ENCODE results near the gene TUBA4A.

The TUBA4A gene

GRCh38 chr2:219294356-219295351, 40.9 kb upstream of the TUBA4A start:
- H3K27me3 ChIP-seq (ENCODE audit: control insufficient read depth in 5 of 5, insufficient read depth in 4 of 5, low read length in 5 of 5), result peaks cover 0 to 10% (median 7%) of the 10 kb centered on the region in 5 donors
- no peaks in the 10 kb centered on the region for H3K9me3 ChIP-seq (ENCODE audit: control insufficient read depth in 5 of 5, low read length in 5 of 5)
- H3K27ac ChIP-seq (ENCODE audit: low read depth, low read length), result peak overlapping the region; percentile 60
- H3K4me3 ChIP-seq (ENCODE audit: low read depth in 1 of 5, low read length in 5 of 5), result peak overlapping the region; percentile 33 to 74 (median 64)
- H3K36me3 ChIP-seq (ENCODE audit: control insufficient read depth in 5 of 5, insufficient read depth in 5 of 5, low read length in 5 of 5), result no peaks in the 10 kb centered on the region
- peak overlapping the region; percentile 56 to 91 (median 76) for H3K9ac ChIP-seq (ENCODE audit: low read length in 5 of 5)
- H3K4me1 ChIP-seq (ENCODE audit: control insufficient read depth in 5 of 5, insufficient read depth in 5 of 5, low read length in 5 of 5), result peaks cover 0 to 30% (median 23%) of the 10 kb centered on the region in 5 donors

DNA sequence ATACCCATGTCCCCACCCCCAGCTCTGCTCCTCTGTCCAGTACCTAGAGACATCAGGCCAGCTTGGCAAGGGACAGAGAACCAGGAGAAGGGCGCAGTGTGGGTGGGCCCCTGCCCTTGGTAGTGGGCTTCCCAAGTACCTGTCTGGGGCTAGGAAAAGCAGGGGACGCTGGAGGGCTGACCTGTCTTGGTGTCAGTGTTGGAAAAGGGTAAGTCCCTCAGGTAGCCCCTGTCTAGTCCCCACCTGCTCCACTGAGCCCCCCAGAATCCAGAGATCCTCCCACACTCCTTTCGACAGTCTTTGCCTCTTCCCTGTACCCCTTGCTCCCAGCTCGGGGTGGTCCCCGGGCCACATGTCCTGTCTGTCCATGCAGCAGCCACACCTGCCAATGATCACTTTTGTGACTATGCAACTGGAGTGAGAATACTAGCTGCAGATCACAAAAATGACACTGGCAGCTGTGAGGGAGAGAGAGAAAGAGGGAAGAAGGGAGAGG, 40.1 kb upstream of the TUBA4A start:
- H3K27me3 ChIP-seq (ENCODE audit: control insufficient read depth in 5 of 5, insufficient read depth in 4 of 5, low read length in 5 of 5), result peaks cover 0 to 4% (median 0%) of the 10 kb centered on the region in 5 donors
- H3K36me3 ChIP-seq (ENCODE audit: control insufficient read depth in 5 of 5, insufficient read depth in 5 of 5, low read length in 5 of 5), result no peaks in the 10 kb centered on the region
- peak overlapping the region; percentile 60 for H3K27ac ChIP-seq (ENCODE audit: low read depth, low read length)
- H3K4me3 ChIP-seq (ENCODE audit: low read depth in 1 of 5, low read length in 5 of 5), result peak overlapping the region in 2 of 5 donors; percentile 33 to 74
- H3K9ac ChIP-seq (ENCODE audit: low read length in 5 of 5), result peak overlapping the region in 4 of 5 donors; percentile 56 to 91 (median 78)
- peaks cover 0 to 34% (median 26%) of the 10 kb centered on the region in 5 donors for H3K4me1 ChIP-seq (ENCODE audit: control insufficient read depth in 5 of 5, insufficient read depth in 5 of 5, low read length in 5 of 5)
- H3K9me3 ChIP-seq (ENCODE audit: control insufficient read depth in 5 of 5, low read length in 5 of 5), result no peaks in the 10 kb centered on the region

GRCh38 chr2:219292616-219293015, 38.9 kb upstream of the TUBA4A start:
- Histone ChIP-seq H3K9ac (ENCODE audit: low read length in 5 of 5) (no peak overlapping the region), H3K4me1 (ENCODE audit: control insufficient read depth in 5 of 5, insufficient read depth in 5 of 5, low read length in 5 of 5) (peaks cover 0 to 31% (median 25%) of the 10 kb centered on the region in 5 donors), H3K36me3 (ENCODE audit: control insufficient read depth in 5 of 5, insufficient read depth in 5 of 5, low read length in 5 of 5) (no peaks in the 10 kb centered on the region), H3K27me3 (ENCODE audit: control insufficient read depth in 5 of 5, insufficient read depth in 4 of 5, low read length in 5 of 5) (peaks cover 0 to 2% (median 0%) of the 10 kb centered on the region in 5 donors), H3K9me3 (ENCODE audit: control insufficient read depth in 5 of 5, low read length in 5 of 5) (no peaks in the 10 kb centered on the region), H3K27ac (ENCODE audit: low read depth, low read length) (no peak overlapping the region), H3K4me3 (ENCODE audit: low read depth in 1 of 5, low read length in 5 of 5) (no peak overlapping the region)

GRCh38 chr2:219291910-219292490, 38.3 kb upstream of the TUBA4A start:
- Histone ChIP-seq H3K36me3 (ENCODE audit: control insufficient read depth in 5 of 5, insufficient read depth in 5 of 5, low read length in 5 of 5) (peaks cover 0 to under 1% (median 0%) of the 10 kb centered on the region in 5 donors), H3K27ac (ENCODE audit: low read depth, low read length) (no peak overlapping the region), H3K9me3 (ENCODE audit: control insufficient read depth in 5 of 5, low read length in 5 of 5) (no peaks in the 10 kb centered on the region), H3K27me3 (ENCODE audit: control insufficient read depth in 5 of 5, insufficient read depth in 4 of 5, low read length in 5 of 5) (no peaks in the 10 kb centered on the region), H3K9ac (ENCODE audit: low read length in 5 of 5) (no peak overlapping the region), H3K4me3 (ENCODE audit: low read depth in 1 of 5, low read length in 5 of 5) (no peak overlapping the region), H3K4me1 (ENCODE audit: control insufficient read depth in 5 of 5, insufficient read depth in 5 of 5, low read length in 5 of 5) (peaks cover 0 to 31% (median 25%) of the 10 kb centered on the region in 5 donors)

DNA sequence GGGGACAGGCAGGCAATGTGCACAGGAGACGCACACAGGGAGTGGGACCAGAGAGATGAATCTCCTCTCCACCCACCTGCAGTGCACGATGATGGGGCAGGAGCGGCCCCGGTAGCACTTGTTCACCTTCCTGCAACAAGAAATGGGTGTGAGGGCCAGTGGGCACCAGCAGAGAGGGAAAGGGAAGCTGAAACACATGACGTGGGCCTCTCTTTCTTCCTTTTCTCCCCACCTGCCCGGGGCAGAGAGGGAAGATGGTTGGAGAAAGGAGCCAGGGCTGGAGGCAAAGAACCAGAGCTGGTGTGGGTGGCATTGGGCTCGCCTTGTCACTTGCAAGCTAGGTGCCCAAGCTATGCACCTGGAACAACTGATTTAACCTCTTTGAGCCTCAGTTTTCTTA, 37.7 kb upstream of the TUBA4A start:
- Histone ChIP-seq H3K27ac (ENCODE audit: low read depth, low read length) (no peak overlapping the region), H3K4me1 (ENCODE audit: control insufficient read depth in 5 of 5, insufficient read depth in 5 of 5, low read length in 5 of 5) (peaks cover 0 to 34% (median 30%) of the 10 kb centered on the region in 5 donors), H3K36me3 (ENCODE audit: control insufficient read depth in 5 of 5, insufficient read depth in 5 of 5, low read length in 5 of 5) (peaks cover 0 to 6% (median 4%) of the 10 kb centered on the region in 5 donors), H3K9ac (ENCODE audit: low read length in 5 of 5) (no peak overlapping the region), H3K27me3 (ENCODE audit: control insufficient read depth in 5 of 5, insufficient read depth in 4 of 5, low read length in 5 of 5) (no peaks in the 10 kb centered on the region), H3K4me3 (ENCODE audit: low read depth in 1 of 5, low read length in 5 of 5) (no peak overlapping the region), H3K9me3 (ENCODE audit: control insufficient read depth in 5 of 5, low read length in 5 of 5) (no peaks in the 10 kb centered on the region)

- Histone ChIP-seq H3K27me3 (ENCODE audit: control insufficient read depth in 5 of 5, insufficient read depth in 4 of 5, low read length in 5 of 5) (no peaks in the 10 kb centered on the region), H3K36me3 (ENCODE audit: control insufficient read depth in 5 of 5, insufficient read depth in 5 of 5, low read length in 5 of 5) (peaks cover 0 to 12% (median 6%) of the 10 kb centered on the region in 5 donors), H3K27ac (ENCODE audit: low read depth, low read length) (peak overlapping the region; percentile 65), H3K9ac (ENCODE audit: low read length in 5 of 5) (peak overlapping the region in 1 of 5 donors; percentile 26), H3K9me3 (ENCODE audit: control insufficient read depth in 5 of 5, low read length in 5 of 5) (no peaks in the 10 kb centered on the region), H3K4me3 (ENCODE audit: low read depth in 1 of 5, low read length in 5 of 5) (no peak overlapping the region), H3K4me1 (ENCODE audit: control insufficient read depth in 5 of 5, insufficient read depth in 5 of 5, low read length in 5 of 5) (peaks cover 0 to 39% (median 36%) of the 10 kb centered on the region in 5 donors)
Observed at GRCh38 chr2:219290381-219291171, 36.9 kb upstream of the TUBA4A start.

DNA sequence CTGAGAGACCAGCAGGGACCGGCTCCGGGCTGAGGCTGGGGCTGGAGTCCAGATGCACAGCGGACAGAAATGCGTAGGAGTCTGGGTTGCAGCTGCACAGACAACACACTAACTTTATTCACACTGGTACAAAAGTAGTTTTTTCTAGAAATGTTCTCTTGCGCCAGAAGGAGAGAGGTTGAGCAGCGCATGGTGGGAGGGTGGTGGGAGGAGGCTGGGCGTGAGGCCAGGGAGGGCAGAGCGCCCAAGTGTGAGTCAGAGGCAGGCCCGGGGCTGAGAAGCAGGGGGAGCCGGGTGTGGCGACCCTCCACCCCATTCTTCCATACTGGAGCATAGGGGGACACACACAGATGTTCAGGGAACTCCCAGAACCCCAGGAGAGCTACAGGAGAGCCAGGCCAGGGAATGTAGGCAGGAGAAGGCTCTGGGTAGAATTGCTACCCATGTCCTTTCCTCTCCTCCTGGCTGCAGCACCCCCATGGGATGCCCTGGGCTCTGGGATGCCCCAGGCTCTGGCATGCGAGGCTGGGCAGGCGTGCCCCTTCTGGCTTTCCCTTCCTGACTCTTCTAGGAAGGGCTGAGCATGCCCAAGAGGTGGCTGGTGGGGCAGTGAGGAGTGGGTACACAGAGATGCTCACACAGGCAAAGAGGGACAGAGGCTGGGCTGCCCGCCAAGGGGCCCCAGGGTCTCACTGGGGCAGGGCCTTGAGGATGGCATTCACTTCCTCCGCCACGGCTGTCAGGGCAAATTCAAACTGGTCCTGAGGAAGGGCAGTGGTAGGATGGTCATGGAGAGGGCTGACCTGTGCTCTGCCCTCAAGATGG, 36.0 kb upstream of the TUBA4A start:
- Histone ChIP-seq H3K27me3 (ENCODE audit: control insufficient read depth in 5 of 5, insufficient read depth in 4 of 5, low read length in 5 of 5) (no peaks in the 10 kb centered on the region), H3K27ac (ENCODE audit: low read depth, low read length) (peak overlapping the region; percentile 65), H3K36me3 (ENCODE audit: control insufficient read depth in 5 of 5, insufficient read depth in 5 of 5, low read length in 5 of 5) (peaks cover 0 to 21% (median 14%) of the 10 kb centered on the region in 5 donors), H3K4me3 (ENCODE audit: low read depth in 1 of 5, low read length in 5 of 5) (no peak overlapping the region), H3K4me1 (ENCODE audit: control insufficient read depth in 5 of 5, insufficient read depth in 5 of 5, low read length in 5 of 5) (peaks cover 0 to 40% (median 31%) of the 10 kb centered on the region in 5 donors), H3K9me3 (ENCODE audit: control insufficient read depth in 5 of 5, low read length in 5 of 5) (no peaks in the 10 kb centered on the region), H3K9ac (ENCODE audit: low read length in 5 of 5) (peak overlapping the region in 2 of 5 donors; percentile 26 to 48)

DNA sequence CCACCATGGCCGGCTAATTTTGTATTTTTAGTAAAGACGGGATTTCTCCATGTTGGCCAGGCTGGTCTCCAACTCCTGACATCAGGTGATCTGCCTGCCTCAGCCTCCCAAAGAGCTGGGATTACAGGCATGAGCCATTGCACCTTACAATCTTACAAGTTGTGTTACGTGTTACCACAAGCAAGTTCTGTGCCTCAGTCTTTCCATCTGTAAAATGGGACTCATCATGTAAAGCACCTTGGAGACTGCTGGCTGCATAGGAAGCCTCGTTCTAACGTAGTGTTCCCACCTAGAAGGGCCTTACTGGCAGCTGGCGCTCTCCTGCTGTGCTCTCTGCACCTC, 35.4 kb upstream of the TUBA4A start:
- Histone ChIP-seq H3K4me3 (ENCODE audit: low read depth in 1 of 5, low read length in 5 of 5) (no peak overlapping the region), H3K27ac (ENCODE audit: low read depth, low read length) (peak overlapping the region; percentile 65), H3K9me3 (ENCODE audit: control insufficient read depth in 5 of 5, low read length in 5 of 5) (no peaks in the 10 kb centered on the region), H3K9ac (ENCODE audit: low read length in 5 of 5) (no peak overlapping the region), H3K27me3 (ENCODE audit: control insufficient read depth in 5 of 5, insufficient read depth in 4 of 5, low read length in 5 of 5) (no peaks in the 10 kb centered on the region), H3K36me3 (ENCODE audit: control insufficient read depth in 5 of 5, insufficient read depth in 5 of 5, low read length in 5 of 5) (peaks cover 0 to 27% (median 20%) of the 10 kb centered on the region in 5 donors), H3K4me1 (ENCODE audit: control insufficient read depth in 5 of 5, insufficient read depth in 5 of 5, low read length in 5 of 5) (peaks cover 0 to 35% (median 26%) of the 10 kb centered on the region in 5 donors)

Data from subcutaneous abdominal adipose tissue (tissue), 5 donors.